HepG2 (cell line): ENCODE data around the gene SPAG7. TPM values are rescaled to one million over a fixed set of nuclear protein-coding genes. Genes with fewer than 3 reads are reported as not detected.

ENCODE experiments used
- AGO1 ChIP-seq: fragments of 200-400 bp; formaldehyde crosslinking; IDR thresholded peaks from 2 replicates; pipeline ENCODE4 v1.6.1; 2017; ENCODE audit warnings: mild to moderate bottlenecking, low read depth, low read length, moderate library complexity; ENCODE audit not compliant: poor library complexity, severe bottlenecking
- CHD4 ChIP-seq: fragments of 200-600 bp; sonication (generic); IDR thresholded peaks from 2 replicates; pipeline ENCODE4 v1.7.0; 2017; ENCODE audit warnings: mild to moderate bottlenecking, low read length, borderline replicate concordance
- GMEB1 ChIP-seq: sonication (generic); formaldehyde crosslinking; IDR thresholded peaks from 2 replicates; pipeline ENCODE4 v1.5.1; 2020; ENCODE audit warnings: missing genetic modification reagents, mild to moderate bottlenecking, borderline replicate concordance
- ISX ChIP-seq: sonication (generic); formaldehyde crosslinking; conservative IDR thresholded peaks from 2 replicates; pipeline ENCODE4 v1.5.0; 2020; ENCODE audit warnings: missing genetic modification reagents
- MED8 ChIP-seq: sonication (generic); formaldehyde crosslinking; IDR thresholded peaks from 2 replicates; pipeline ENCODE4 v1.8.1; 2023; ENCODE audit warnings: mild to moderate bottlenecking, missing genetic modification reagents; ENCODE audit not compliant: insufficient replicate concordance
- MEIS1 ChIP-seq: sonication (generic); formaldehyde crosslinking; IDR thresholded peaks from 2 replicates; pipeline ENCODE4 v1.9.0; 2021; ENCODE audit warnings: mild to moderate bottlenecking, missing genetic modification reagents, moderate library complexity, borderline replicate concordance
- NCOR1 ChIP-seq: fragments of 200-600 bp; sonication (generic); IDR thresholded peaks from 2 replicates; pipeline ENCODE4 v1.7.0; 2017; ENCODE audit warnings: antibody characterized with exemption, low read length, borderline replicate concordance
- PHF8 ChIP-seq: sonication (generic); formaldehyde crosslinking; IDR thresholded peaks from 2 replicates; pipeline ENCODE4 v1.5.0; 2020; ENCODE audit warnings: missing genetic modification reagents
- POLR2G ChIP-seq: fragments of 200-400 bp; formaldehyde crosslinking; IDR thresholded peaks from 2 replicates; pipeline ENCODE4 v1.6.1; 2018; ENCODE audit warnings: mild to moderate bottlenecking, low read depth, low read length, moderate library complexity
- PPARG ChIP-seq: conservative IDR thresholded peaks from 2 replicates; pipeline ENCODE4 v1.6.1; 2016; ENCODE audit warnings: missing biosample characterization, missing genetic modification reagents
- REXO4 ChIP-seq: sonication (generic); formaldehyde crosslinking; IDR thresholded peaks from 2 replicates; pipeline ENCODE4 v1.8.0; 2022; ENCODE audit warnings: missing genetic modification reagents, mild to moderate bottlenecking, borderline replicate concordance
- SIN3B ChIP-seq: fragments of 150-350 bp; IDR thresholded peaks from 2 replicates; pipeline ENCODE4 v1.6.1; 2014; ENCODE audit warnings: low read length
- SRSF9 ChIP-seq: fragments of 200-400 bp; formaldehyde crosslinking; IDR thresholded peaks from 2 replicates; pipeline ENCODE4 v1.6.1; 2018; ENCODE audit warnings: borderline replicate concordance, mild to moderate bottlenecking, low read depth, low read length; ENCODE audit not compliant: insufficient read depth, poor library complexity, severe bottlenecking
- STAG1 ChIP-seq: sonication (generic); formaldehyde crosslinking; IDR thresholded peaks from 2 replicates; pipeline ENCODE4 v1.4.0; 2020; ENCODE audit warnings: missing genetic modification reagents
- SYNCRIP ChIP-seq: fragments of 200-400 bp; formaldehyde crosslinking; IDR thresholded peaks from 2 replicates; pipeline ENCODE4 v1.6.1; 2018; ENCODE audit warnings: mild to moderate bottlenecking, low read depth, low read length; ENCODE audit not compliant: insufficient read depth
- TCF7L2 ChIP-seq: IDR thresholded peaks from 2 replicates; pipeline ENCODE4 v1.6.1; 2011; ENCODE audit warnings: mild to moderate bottlenecking, low read depth, low read length, moderate library complexity
- TERF1 ChIP-seq: sonication (generic); formaldehyde crosslinking; IDR thresholded peaks from 2 replicates; pipeline ENCODE4 v1.8.0; 2022; ENCODE audit warnings: mild to moderate bottlenecking, missing genetic modification reagents, moderate library complexity
- TRIM22 ChIP-seq: fragments of 450-650 bp; IDR thresholded peaks from 2 replicates; pipeline ENCODE4 v1.6.1; 2017
- WIZ ChIP-seq: sonication (generic); formaldehyde crosslinking; IDR thresholded peaks from 2 replicates; pipeline ENCODE4 v1.5.1; 2020; ENCODE audit warnings: mild to moderate bottlenecking, missing genetic modification reagents
- YY1 ChIP-seq: IDR thresholded peaks from 2 replicates; pipeline ENCODE4 v1.6.1; 2011; ENCODE audit warnings: low read length, low read depth, moderate library complexity, mild to moderate bottlenecking; ENCODE audit not compliant: insufficient read depth, insufficient replicate concordance
- ZFP36L1 ChIP-seq: sonication (generic); formaldehyde crosslinking; IDR thresholded peaks from 2 replicates; pipeline ENCODE4 v1.8.0; 2022; ENCODE audit warnings: mild to moderate bottlenecking, missing genetic modification reagents, moderate library complexity
- ZKSCAN8 ChIP-seq: IDR thresholded peaks from 2 replicates; pipeline ENCODE4 v1.6.1; 2016; ENCODE audit warnings: borderline replicate concordance, missing genetic modification reagents, missing compliant biosample characterization
- ZNF616 ChIP-seq: sonication (generic); formaldehyde crosslinking; IDR thresholded peaks from 2 replicates; pipeline ENCODE4 v1.5.0; 2020; ENCODE audit warnings: low read depth, mild to moderate bottlenecking, missing genetic modification reagents
- ZNF737 ChIP-seq: sonication (generic); formaldehyde crosslinking; IDR thresholded peaks from 2 replicates; pipeline ENCODE4 v1.5.0; 2020; ENCODE audit warnings: missing genetic modification reagents, mild to moderate bottlenecking, borderline replicate concordance
- ZNF746 ChIP-seq: sonication (generic); formaldehyde crosslinking; IDR thresholded peaks from 2 replicates; pipeline ENCODE4 v1.8.0; 2022; ENCODE audit warnings: mild to moderate bottlenecking, missing genetic modification reagents
- ZNF782 ChIP-seq: sonication (generic); formaldehyde crosslinking; IDR thresholded peaks from 2 replicates; pipeline ENCODE4 v1.4.0; 2020; ENCODE audit warnings: missing genetic modification reagents, mild to moderate bottlenecking, borderline replicate concordance
- polyA plus RNA-seq, 8 experiments: library from polyadenylated mRNA; depleted of rRNA in 3 of 8; stranded (reverse) in 7 of 8; unstranded in 1 of 8; fragments of >200 nt; fragmentation: Illumina TruSeq in 4 of 8; extraction: Trizol in 4 of 8; gene quantifications; 2 replicates each; pipeline versions ENCODE4 v1.2.1 to v1.2.3, GENCODE V29; 2011 to 2016; ENCODE audit warnings: low read depth in 4 of 8, missing spikeins in 1 of 8, mixed read lengths in 1 of 8; ENCODE audit not compliant: insufficient read depth in 1 of 8
- total RNA-seq, 5 experiments: library from RNA; depleted of rRNA; stranded (reverse); fragments of >200 nt; fragmentation: Illumina TruSeq; extraction: Trizol; gene quantifications; 2 replicates each; pipeline ENCODE4 v1.2.3, GENCODE V29; 2016; ENCODE audit warnings: low read depth in 1 of 5

SPAG7 gene
- total and polyA plus RNA-seq, 2 of the 13 experiments (the other 11 are each of a cell fraction or from before 2014, with no cell fraction given) = 51.0 to 59.0 TPM

GRCh38 chr17:4986951-4987766 is 19.5 kb upstream of the SPAG7 start, which contains the start of gene CAMTA2 (continued):
- TF ChIP-seq TCF7L2 (no peak), WIZ (CRISPR knock-in tag) (no peak; the same call in 1 of the 2 replicates), GMEB1 (CRISPR knock-in tag) (peak; percentile 98), TERF1 (CRISPR knock-in tag) (no peak), SRSF9 (no peak), SYNCRIP (no peak), ZKSCAN8 (0 out of 2 replicates have a peak, but pooled peaks have one; percentile 24), SIN3B (no peak), CHD4 (0 out of 2 replicates have a peak, but pooled peaks have one; percentile 31), PPARG (CRISPR knock-in tag) (no peak), MEIS1 (CRISPR knock-in tag) (no peak; the same call in 1 of the 2 replicates), REXO4 (CRISPR knock-in tag) (no peak), ZNF616 (CRISPR knock-in tag) (no peak; the same call in 1 of the 2 replicates), TRIM22 (no peak), ISX (CRISPR knock-in tag) (0 out of 2 replicates have a peak, but pooled peaks have one; percentile 9), ZNF746 (CRISPR knock-in tag) (0 out of 2 replicates have a peak, but pooled peaks have one; percentile 58), ZNF782 (CRISPR knock-in tag) (peak; percentile 30; the same call in 1 of the 2 replicates), STAG1 (CRISPR knock-in tag) (peak; percentile 60), AGO1 (no peak), YY1 (peak; percentile 90), ZFP36L1 (peak; percentile 78), ZNF737 (CRISPR knock-in tag) (no peak), NCOR1 (no peak), MED8 (CRISPR knock-in tag) (no peak), POLR2G (peak; percentile 73), PHF8 (CRISPR knock-in tag) (peak; percentile 69; the same call in 1 of the 2 replicates)
